Calu3 (cell line): ENCODE measurements around the gene GRAMD4. TPM values are rescaled to one million over a fixed set of nuclear protein-coding genes. Genes with fewer than 3 reads are reported as not detected.

Source experiments
- BruUV-seq: library from RNA; stranded (reverse); fragments of 400-500 nt; replicated peaks from 2 replicates; lab custom pipeline; 2021; lab: Mats Ljungman, UMichigan
- CTCF ChIA-PET: fragments of 300-600 bp; sonication (Branson Sonifier 250); formaldehyde crosslinking; loops from one replicate; lab custom pipeline; 2022; ENCODE audit warnings: antibody characterized with exemption; lab: Charles Lee
- DNase-seq: peaks from one replicate; pipeline ENCODE4 v3.0.0; 2022
- H3K27ac Mint-ChIP-seq: one replicate; pipeline ENCODE4 v1.8.0; 2022; ENCODE audit warnings: mixed read lengths; ENCODE audit not compliant: unreplicated experiment
- H3K27me3 Mint-ChIP-seq: one replicate; pipeline ENCODE4 v1.8.0; 2022; ENCODE audit warnings: mixed read lengths; ENCODE audit not compliant: unreplicated experiment
- H3K36me3 Mint-ChIP-seq: one replicate; pipeline ENCODE4 v1.8.0; 2022; ENCODE audit warnings: mild to moderate bottlenecking, moderate library complexity, mixed read lengths; ENCODE audit not compliant: insufficient read depth, unreplicated experiment
- H3K4me1 Mint-ChIP-seq: one replicate; pipeline ENCODE4 v1.8.0; 2022; ENCODE audit warnings: mild to moderate bottlenecking, low read depth, mixed read lengths; ENCODE audit not compliant: unreplicated experiment
- H3K4me3 Mint-ChIP-seq: one replicate; pipeline ENCODE4 v1.8.0; 2022; ENCODE audit warnings: mild to moderate bottlenecking, low read depth, moderate library complexity, mixed read lengths; ENCODE audit not compliant: unreplicated experiment
- H3K9me3 Mint-ChIP-seq: one replicate; pipeline ENCODE4 v1.8.0; 2022; ENCODE audit warnings: low read depth, mixed read lengths; ENCODE audit not compliant: unreplicated experiment
- intact Hi-C: fragments of 100-400 bp; cut with micrococcal nuclease; formaldehyde crosslinking; loops from one replicate; pipeline ENCODE4 v1.10.0; 2022; ENCODE audit not compliant: unreplicated experiment
- total RNA-seq: library from RNA; stranded (reverse); gene quantifications from 2 replicates; pipeline ENCODE4 v1.2.3, GENCODE V29; 2022
- TF ChIP-seq, protein P1 (sequence below): fragments of 200-600 bp; IDR thresholded peaks from one replicate; pipeline ENCODE4 v1.8.0; 2022; ENCODE audit warnings: antibody characterized with exemption; ENCODE audit not compliant: unreplicated experiment

Gene GRAMD4
- total RNA-seq, 1 experiment from 2014 or later: 61.2 TPM

GRCh38 chr22:46719921-46720320, 99.7 kb downstream of the GRAMD4 start:
- TF ChIP-seq, protein P1, sequence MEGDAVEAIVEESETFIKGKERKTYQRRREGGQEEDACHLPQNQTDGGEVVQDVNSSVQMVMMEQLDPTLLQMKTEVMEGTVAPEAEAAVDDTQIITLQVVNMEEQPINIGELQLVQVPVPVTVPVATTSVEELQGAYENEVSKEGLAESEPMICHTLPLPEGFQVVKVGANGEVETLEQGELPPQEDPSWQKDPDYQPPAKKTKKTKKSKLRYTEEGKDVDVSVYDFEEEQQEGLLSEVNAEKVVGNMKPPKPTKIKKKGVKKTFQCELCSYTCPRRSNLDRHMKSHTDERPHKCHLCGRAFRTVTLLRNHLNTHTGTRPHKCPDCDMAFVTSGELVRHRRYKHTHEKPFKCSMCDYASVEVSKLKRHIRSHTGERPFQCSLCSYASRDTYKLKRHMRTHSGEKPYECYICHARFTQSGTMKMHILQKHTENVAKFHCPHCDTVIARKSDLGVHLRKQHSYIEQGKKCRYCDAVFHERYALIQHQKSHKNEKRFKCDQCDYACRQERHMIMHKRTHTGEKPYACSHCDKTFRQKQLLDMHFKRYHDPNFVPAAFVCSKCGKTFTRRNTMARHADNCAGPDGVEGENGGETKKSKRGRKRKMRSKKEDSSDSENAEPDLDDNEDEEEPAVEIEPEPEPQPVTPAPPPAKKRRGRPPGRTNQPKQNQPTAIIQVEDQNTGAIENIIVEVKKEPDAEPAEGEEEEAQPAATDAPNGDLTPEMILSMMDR: no peak
- CTCF ChIA-PET: no interaction called here
- peaks cover 23% of the 10 kb centered on the region for H3K36me3 Mint-ChIP-seq
- no peaks in the 10 kb centered on the region for H3K9me3 Mint-ChIP-seq
- no TSS peak for BruUV-seq
- H3K4me1 Mint-ChIP-seq: no peaks in the 10 kb centered on the region
- no peak overlapping the region for H3K27ac Mint-ChIP-seq
- no peak for DNase-seq
- no peaks in the 10 kb centered on the region for H3K27me3 Mint-ChIP-seq
- H3K4me3 Mint-ChIP-seq: no peak overlapping the region
- intact Hi-C loops: no loop called here

GRCh38 chr22:46721501-46722085, 101.4 kb downstream of the GRAMD4 start:
- TF ChIP-seq, protein P1: no peak
- Mint-ChIP-seq H3K9me3 (no peaks in the 10 kb centered on the region), H3K4me1 (no peaks in the 10 kb centered on the region), H3K4me3 (no peak overlapping the region), H3K27ac (no peak overlapping the region), H3K27me3 (no peaks in the 10 kb centered on the region), H3K36me3 (peaks cover 23% of the 10 kb centered on the region)
- DNase-seq: no peak
- BruUV-seq: no TSS peak
- intact Hi-C loops: no loop called here
- CTCF ChIA-PET: no interaction called here

GRCh38 chr22:46723882-46724281, 103.7 kb downstream of the GRAMD4 start:
- H3K4me3 Mint-ChIP-seq: no peak overlapping the region
- TF ChIP-seq, protein P1: no peak
- H3K36me3 Mint-ChIP-seq: peaks cover 23% of the 10 kb centered on the region
- CTCF ChIA-PET: no interaction called here
- H3K27me3 Mint-ChIP-seq: no peaks in the 10 kb centered on the region
- H3K27ac Mint-ChIP-seq: no peak overlapping the region
- H3K4me1 Mint-ChIP-seq: no peaks in the 10 kb centered on the region
- no peak for DNase-seq
- intact Hi-C loops: no loop called here
- H3K9me3 Mint-ChIP-seq: no peaks in the 10 kb centered on the region
- no TSS peak for BruUV-seq

DNA sequence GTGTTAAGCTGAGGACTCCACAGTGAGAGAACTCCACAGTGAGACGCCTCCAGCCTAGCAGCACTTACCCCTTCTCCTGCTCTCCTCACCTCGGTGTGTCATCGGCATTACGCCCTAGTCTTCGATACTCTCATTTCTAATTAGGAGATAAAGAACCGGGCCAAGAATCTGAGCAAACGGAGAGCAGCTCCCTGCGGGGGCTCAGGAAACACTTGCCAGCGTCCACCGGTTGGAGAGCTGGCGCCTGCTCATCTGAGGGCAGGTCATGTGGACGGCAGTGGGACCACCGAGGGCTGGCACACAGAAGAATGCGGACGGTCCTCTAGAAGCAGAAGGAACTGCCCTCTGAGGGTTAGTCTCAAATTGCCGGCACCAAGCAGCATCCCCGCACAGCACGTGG, 104.9 kb downstream of the GRAMD4 start:
- DNase-seq: no peak
- Mint-ChIP-seq H3K27me3 (no peaks in the 10 kb centered on the region), H3K4me1 (no peaks in the 10 kb centered on the region), H3K36me3 (peaks cover 25% of the 10 kb centered on the region), H3K27ac (no peak overlapping the region), H3K9me3 (no peaks in the 10 kb centered on the region), H3K4me3 (no peak overlapping the region)
- TF ChIP-seq, protein P1: no peak
- CTCF ChIA-PET: interaction anchor here (0.8 kb wide), 2 partner anchors 13 to 162 kb away, joined by 3 read pairs; no protein-coding TSS in a partner anchor
- intact Hi-C loops: no loop called here
- no TSS peak for BruUV-seq
